HG02571 (cell line): Measurements from ENCODE around the gene GPR21.

Experiments used
- ATAC-seq: cut with Tn5 transposase; IDR thresholded peaks from one replicate; pipeline ENCODE4 v1.9.1; 2021; ENCODE audit warnings: mild to moderate bottlenecking, moderate library complexity; ENCODE audit not compliant: unreplicated experiment

The GPR21 gene

GRCh38 chr9:123063177-123063598 lies 29.7 kb downstream of the GPR21 start:
- ATAC-seq, result no peak

- ATAC-seq, result no peak
These were observed 30.4 kb downstream of the GPR21 start for GRCh38 chr9:123063896-123064295.

GRCh38 chr9:123064716-123065115 lies 31.2 kb downstream of the GPR21 start:
- ATAC-seq, result no peak

- ATAC-seq, result no peak
These were observed 31.7 kb downstream of the GPR21 start for GRCh38 chr9:123065196-123065595.

GRCh38 chr9:123067136-123067535 lies 33.7 kb downstream of the GPR21 start:
- ATAC-seq, result no peak

- ATAC-seq, result no peak
These were observed 35.6 kb downstream of the GPR21 start for GRCh38 chr9:123069010-123069481.

GRCh38 chr9:123070198-123070597 lies 36.7 kb downstream of the GPR21 start:
- no peak for ATAC-seq

GRCh38 chr9:123072407-123072995 lies 39.0 kb downstream of the GPR21 start:
- ATAC-seq, result no peak

- no peak for ATAC-seq
These were observed 40.0 kb downstream of the GPR21 start for GRCh38 chr9:123073441-123073840.

- no peak for ATAC-seq
These were observed 40.5 kb downstream of the GPR21 start for GRCh38 chr9:123073991-123074422.

GRCh38 chr9:123074628-123075027 lies 41.2 kb downstream of the GPR21 start:
- no peak for ATAC-seq

GRCh38 chr9:123080444-123080843 lies 47.0 kb downstream of the GPR21 start:
- ATAC-seq, result no peak

GRCh38 chr9:123081824-123082223 lies 48.4 kb downstream of the GPR21 start:
- ATAC-seq, result no peak

GRCh38 chr9:123083680-123084079 lies 50.2 kb downstream of the GPR21 start:
- ATAC-seq, result no peak

- no peak for ATAC-seq
These were observed 50.8 kb downstream of the GPR21 start for GRCh38 chr9:123084256-123084655.
